CD1c-positive myeloid dendritic cell (primary cell): ENCODE results near the gene PDGFB.

Source experiments
- DNase-seq: peaks from one replicate; pipeline ENCODE4 v3.0.0-alpha.2; 2016; ENCODE audit errors: extremely low spot score

PDGFB gene

GRCh38 chr22:39277142-39277607 lies 32.4 kb upstream of the PDGFB start:
- peak; percentile 79 for DNase-seq

- DNase-seq, result peak; percentile 93
Observed at GRCh38 chr22:39276440-39277141, 31.8 kb upstream of the PDGFB start.

- no peak for DNase-seq
Observed at GRCh38 chr22:39275814-39276439, 31.1 kb upstream of the PDGFB start.

- DNase-seq, result no peak
Observed at GRCh38 chr22:39273950-39274887, 29.4 kb upstream of the PDGFB start.

GRCh38 chr22:39270792-39271191 lies 26.0 kb upstream of the PDGFB start:
- DNase-seq, result no peak

GRCh38 chr22:39270280-39270679 lies 25.5 kb upstream of the PDGFB start:
- no peak for DNase-seq

GRCh38 chr22:39269095-39269790 lies 24.5 kb upstream of the PDGFB start:
- DNase-seq, result peak; percentile 63

GRCh38 chr22:39268645-39269044 lies 23.9 kb upstream of the PDGFB start:
- DNase-seq, result no peak

- DNase-seq, result no peak
Observed at GRCh38 chr22:39267974-39268373, 23.2 kb upstream of the PDGFB start.

- peak; percentile 96 for DNase-seq
Observed at GRCh38 chr22:39266398-39267030, 21.7 kb upstream of the PDGFB start.

- no peak for DNase-seq
Observed at GRCh38 chr22:39265143-39265886, 20.5 kb upstream of the PDGFB start.

GRCh38 chr22:39264349-39265038 lies 19.7 kb upstream of the PDGFB start:
- DNase-seq, result peak; percentile 93

GRCh38 chr22:39263626-39264348 lies 19.0 kb upstream of the PDGFB start:
- no peak for DNase-seq

- no peak for DNase-seq
Observed at GRCh38 chr22:39259666-39260065, 14.9 kb upstream of the PDGFB start.

GRCh38 chr22:39257901-39258475 lies 13.2 kb upstream of the PDGFB start:
- DNase-seq, result no peak

- no peak for DNase-seq
Observed at GRCh38 chr22:39256979-39257378, 12.2 kb upstream of the PDGFB start.

GRCh38 chr22:39256186-39256552 lies 11.4 kb upstream of the PDGFB start:
- no peak for DNase-seq

- no peak for DNase-seq
Observed at GRCh38 chr22:39255449-39256185, 10.8 kb upstream of the PDGFB start.
